Transverse colon (tissue), 4 donors: ENCODE data around the gene SPIN2A. TPM values are rescaled to one million over a fixed set of nuclear protein-coding genes. Genes with fewer than 3 reads are reported as not detected.
"Not testable (repeated sequence)": the region's sequence is repeated elsewhere in the genome, so short reads cannot be mapped to it uniquely, and the experiment has no call there.

Experiments
- DNase-seq: peaks from one replicate; pipeline ENCODE4 v3.0.0-alpha.2; 2019
- H3K27ac ChIP-seq, 4 donors: fragments of 200-600 bp; sonication (generic); 2 replicates each; pipeline ENCODE4 v1.5.1; 2016 to 2018; ENCODE audit warnings: inconsistent platforms in 4 of 4
- H3K27me3 ChIP-seq: fragments of 200-600 bp; sonication (generic); 2 replicates; pipeline ENCODE4 v1.5.1; 2017; ENCODE audit warnings: inconsistent platforms
- H3K36me3 ChIP-seq, 4 donors: fragments of 200-600 bp; sonication (generic); 2 replicates each; pipeline ENCODE4 v1.5.1; 2017 to 2019; ENCODE audit warnings: inconsistent platforms in 4 of 4
- H3K4me1 ChIP-seq, 4 donors: fragments of 200-600 bp; sonication (generic); 2 replicates each; pipeline ENCODE4 v1.5.1; 2017 to 2020; ENCODE audit warnings: inconsistent platforms in 4 of 4
- H3K4me3 ChIP-seq, 4 donors: fragments of 200-600 bp; sonication (generic); 1 replicate in 1 of 4; 2 replicates in 3 of 4; pipeline versions ENCODE4 v1.5.1 to v1.6.1; 2017 to 2019; ENCODE audit warnings: inconsistent platforms in 4 of 4
- H3K9me3 ChIP-seq, 2 donors: fragments of 200-600 bp; sonication (generic); 2 replicates each; pipeline ENCODE4 v1.5.1; 2017 to 2019; ENCODE audit warnings: inconsistent platforms in 2 of 2
- EP300 ChIP-seq: sonication (generic); formaldehyde crosslinking; IDR thresholded peaks from one replicate; pipeline ENCODE4 v1.6.1; 2017; ENCODE audit warnings: antibody characterized with exemption, low read depth
- POLR2A ChIP-seq: fragments of 450-650 bp; IDR thresholded peaks from one replicate; pipeline ENCODE4 v1.6.1; 2016; ENCODE audit warnings: antibody characterized with exemption, mild to moderate bottlenecking, moderate library complexity
- POLR2AphosphoS5 ChIP-seq, 3 donors: sonication (generic); formaldehyde crosslinking; IDR thresholded peaks; one replicate each; pipeline ENCODE4 v1.6.1; 2016; ENCODE audit warnings: antibody characterized with exemption in 3 of 3
- WGBS, 2 donors: methylation state at CpG; one replicate each; pipeline ENCODE4 v1.1.5; 2018; ENCODE audit warnings: low coverage in 1 of 2; 5-methylcytosine and 5-hydroxymethylcytosine counted together
- in situ Hi-C, 4 donors: fragments of 200-750 bp; cut with MboI; loops; one replicate each; pipeline versions ENCODE4 v1.15.0 to v1.15.1; 2017; ENCODE audit warnings: low sequenced_read_pairs in 3 of 4, low pct_ligation_motif_present in 1 of 4, low pct_unique_long_range_greater_than_20kb in 1 of 4
- intact Hi-C: fragments of 100-400 bp; cut with DNase I; formaldehyde crosslinking; loops from one replicate; pipeline ENCODE4 v1.15.1; 2023; ENCODE audit warnings: low total_unique reads
- total RNA-seq, 4 donors: library from RNA; depleted of rRNA; stranded (reverse); fragments of >200 nt; gene quantifications; one replicate each; pipeline ENCODE4 v1.1.0, GENCODE V29; 2016
- TF ChIP-seq, protein P1 (sequence below), 5 experiments: fragments of 200-600 bp in 3 of 5; fragments of 450-650 bp in 2 of 5; sonication (generic) in 3 of 5; IDR thresholded peaks; 1 replicate in 2 of 5; 2 replicates in 3 of 5; pipeline ENCODE4 v1.5.1; 2016 to 2017; ENCODE audit warnings: antibody characterized with exemption in 5 of 5, inconsistent platforms in 3 of 5, mild to moderate bottlenecking in 2 of 5, moderate library complexity in 1 of 5

The SPIN2A gene
- total RNA-seq, 4 donors from 2014 or later, result 0.64 to 15.7 (median 1.2) TPM; not detected in 1

DNA sequence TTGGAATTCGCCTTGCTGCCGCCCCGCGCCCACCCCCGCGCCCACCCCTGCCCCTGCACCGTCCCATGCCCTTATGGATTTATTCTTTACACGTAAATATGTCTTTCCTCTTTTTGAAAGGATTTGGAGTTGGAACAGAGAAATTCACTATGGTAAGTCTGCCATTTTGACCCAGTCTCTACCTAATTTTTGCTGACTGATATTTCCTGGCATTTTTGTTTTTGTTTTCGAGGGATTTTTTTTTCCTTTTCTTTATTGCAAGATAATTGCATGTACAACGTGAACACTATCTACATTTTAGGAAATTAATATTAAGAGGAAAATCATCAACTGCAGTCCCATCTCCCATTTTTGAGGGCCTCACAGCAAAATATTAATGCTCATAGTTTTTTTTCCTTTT, 15.4 kb downstream of the SPIN2A start:
- no peak for TF ChIP-seq EP300
- TF ChIP-seq, protein P1, sequence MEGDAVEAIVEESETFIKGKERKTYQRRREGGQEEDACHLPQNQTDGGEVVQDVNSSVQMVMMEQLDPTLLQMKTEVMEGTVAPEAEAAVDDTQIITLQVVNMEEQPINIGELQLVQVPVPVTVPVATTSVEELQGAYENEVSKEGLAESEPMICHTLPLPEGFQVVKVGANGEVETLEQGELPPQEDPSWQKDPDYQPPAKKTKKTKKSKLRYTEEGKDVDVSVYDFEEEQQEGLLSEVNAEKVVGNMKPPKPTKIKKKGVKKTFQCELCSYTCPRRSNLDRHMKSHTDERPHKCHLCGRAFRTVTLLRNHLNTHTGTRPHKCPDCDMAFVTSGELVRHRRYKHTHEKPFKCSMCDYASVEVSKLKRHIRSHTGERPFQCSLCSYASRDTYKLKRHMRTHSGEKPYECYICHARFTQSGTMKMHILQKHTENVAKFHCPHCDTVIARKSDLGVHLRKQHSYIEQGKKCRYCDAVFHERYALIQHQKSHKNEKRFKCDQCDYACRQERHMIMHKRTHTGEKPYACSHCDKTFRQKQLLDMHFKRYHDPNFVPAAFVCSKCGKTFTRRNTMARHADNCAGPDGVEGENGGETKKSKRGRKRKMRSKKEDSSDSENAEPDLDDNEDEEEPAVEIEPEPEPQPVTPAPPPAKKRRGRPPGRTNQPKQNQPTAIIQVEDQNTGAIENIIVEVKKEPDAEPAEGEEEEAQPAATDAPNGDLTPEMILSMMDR (IDR thresholded peaks at IDR 0.05), result no peak
- TF ChIP-seq POLR2AphosphoS5 (IDR thresholded peaks at IDR 0.05), result no peak
- TF ChIP-seq POLR2A, result no peak

DNA sequence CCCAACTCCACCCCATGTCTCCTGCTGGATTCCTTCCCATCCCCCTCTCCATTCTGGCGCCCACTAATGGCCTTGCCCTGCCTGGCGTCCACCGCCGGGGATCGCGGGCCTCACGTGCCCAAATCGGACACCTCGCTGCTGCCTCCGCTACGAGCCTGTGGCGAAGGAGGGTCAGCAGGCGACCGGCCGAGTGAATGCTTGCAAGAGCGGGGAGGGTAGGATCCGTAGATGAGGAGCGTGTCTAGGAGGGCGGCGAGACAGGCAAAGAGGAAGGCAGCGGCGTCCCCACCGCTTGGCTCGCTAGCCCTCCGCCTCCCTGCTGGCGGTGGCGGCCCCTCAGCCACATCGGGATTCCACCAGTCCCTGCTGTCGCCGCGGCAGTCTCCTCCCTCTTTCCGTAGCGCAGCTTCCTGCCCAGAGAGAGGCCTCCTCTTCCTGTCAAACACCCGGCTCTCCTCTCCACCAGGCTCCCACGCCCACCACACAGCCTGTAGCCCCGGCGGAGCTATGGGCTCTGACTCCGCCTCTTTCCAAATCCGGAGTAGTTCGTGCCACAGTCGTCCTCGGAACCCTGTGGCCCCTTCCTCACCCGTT, 15.9 kb downstream of the SPIN2A start, which contains the start of gene SPIN2B:
Gene SPIN2B, minus strand, starts transcription at position 387 of the 594 bp plus-strand sequence.
- 43% methylated on average over 41 of the region's 43 CpGs; no CpG with 5 or more reads in 1 of the 2 donors for WGBS, 2 donors
- Histone ChIP-seq H3K9me3 (no peaks in the 10 kb centered on the region), H3K27me3 (no peaks in the 10 kb centered on the region), H3K4me1 (peaks cover 0 to 5% (median 2%) of the 10 kb centered on the region in 4 donors), H3K27ac (peak within 1 kb of the TSS; percentile 74 to 88 (median 84)), H3K36me3 (no peaks in the 10 kb centered on the region), H3K4me3 (peak within 1 kb of the TSS; percentile 38 to 71 (median 52))
- peak; percentile 83 for DNase-seq
- TF ChIP-seq, protein P1 (IDR thresholded peaks at IDR 0.05), result peak in 2 of 5 experiments; percentile 4 to 33
- TF ChIP-seq POLR2AphosphoS5 (IDR thresholded peaks at IDR 0.05) (peak; percentile 58 to 75 (median 60)), EP300 (no peak), POLR2A (peak; percentile 79)
- intact Hi-C loops, result no loop called here
- in situ Hi-C loops, result no loop called here

More for the DNA sequence above, 15.4 kb downstream of the SPIN2A start:
- no peaks in the 10 kb centered on the region for H3K9me3 ChIP-seq
- peak overlapping the region; percentile 74 to 88 (median 84) for H3K27ac ChIP-seq
- peaks cover 0 to 5% (median 2%) of the 10 kb centered on the region in 4 donors for H3K4me1 ChIP-seq
- intact Hi-C loops, result no loop called here
- peak overlapping the region; percentile 38 to 71 (median 52) for H3K4me3 ChIP-seq
- DNase-seq, result no peak
- in situ Hi-C loops, result no loop called here
- no peaks in the 10 kb centered on the region for H3K27me3 ChIP-seq
- WGBS, 2 donors, result 0 to 31% methylated on average over 2 to 10 of the region's 10 CpGs
- no peaks in the 10 kb centered on the region for H3K36me3 ChIP-seq

DNA sequence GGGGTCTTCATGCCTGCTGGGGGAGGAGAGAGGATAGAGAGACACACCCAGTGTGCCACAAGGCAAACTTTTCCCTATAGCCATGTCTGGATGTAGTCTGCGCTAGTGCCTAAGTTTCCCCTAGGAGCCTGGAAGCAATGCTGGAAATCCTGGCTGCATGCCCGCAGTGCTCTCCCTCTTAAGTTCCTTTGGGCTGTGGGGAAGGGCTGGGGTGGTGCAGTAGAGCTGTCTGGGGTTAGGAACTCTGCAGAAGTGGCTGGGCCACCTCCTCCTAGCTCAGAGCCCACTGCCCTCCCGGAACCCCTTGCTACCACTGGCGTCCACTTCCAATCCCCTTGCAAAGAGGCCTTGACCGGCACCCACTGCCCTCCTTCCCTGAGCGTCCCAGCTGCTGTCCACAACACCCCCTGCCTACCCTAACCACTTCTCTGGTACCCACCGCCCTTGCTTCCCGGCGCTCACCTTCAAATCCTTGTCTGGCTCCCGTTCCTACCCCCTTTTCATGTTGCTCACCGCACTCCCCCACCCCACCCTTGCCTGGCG, 16.5 kb downstream of the SPIN2A start:
- H3K9me3 ChIP-seq, H3K27me3 ChIP-seq, in situ Hi-C loops, intact Hi-C loops, DNase-seq, H3K4me1 ChIP-seq, H3K36me3 ChIP-seq: not testable (repeated sequence)
- Histone ChIP-seq H3K4me3 (peak overlapping the region; percentile 38 to 71 (median 52)), H3K27ac (peak overlapping the region; percentile 74 to 88 (median 84))
- WGBS, 2 donors, result 48% methylated on average over 10 of the region's 12 CpGs; no CpG with 5 or more reads in 1 of the 2 donors

DNA sequence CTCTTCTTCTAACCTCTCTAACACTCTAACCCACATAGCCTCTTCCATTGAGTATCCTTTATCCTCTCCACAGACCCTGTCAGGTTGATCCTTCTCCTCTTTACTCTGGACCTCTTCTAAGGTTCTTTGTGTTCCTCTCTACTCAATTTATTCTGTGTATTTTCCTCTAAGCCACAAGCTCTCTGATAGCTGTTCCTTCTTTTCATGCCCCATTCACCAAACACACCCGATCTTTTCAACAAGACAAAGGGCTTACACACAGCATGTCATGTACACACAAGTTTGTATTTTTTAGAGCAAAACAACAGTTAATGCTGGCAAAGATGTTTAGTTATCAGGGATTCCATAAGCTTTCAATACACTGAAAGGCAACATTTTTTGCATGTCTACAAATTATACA, 17.8 kb downstream of the SPIN2A start:
- H3K27ac ChIP-seq, result no peak overlapping the region
- TF ChIP-seq EP300 (no peak), POLR2AphosphoS5 (IDR thresholded peaks at IDR 0.05) (no peak), POLR2A (no peak)
- TF ChIP-seq, protein P1 (IDR thresholded peaks at IDR 0.05), result no peak
- in situ Hi-C loops, result no loop called here
- 88 to 100% methylated on average over 1 of the region's 1 CpG for WGBS, 2 donors
- DNase-seq, result no peak
- intact Hi-C loops, result no loop called here
- no peaks in the 10 kb centered on the region for H3K36me3 ChIP-seq
- H3K27me3 ChIP-seq, result no peaks in the 10 kb centered on the region
- H3K9me3 ChIP-seq, result no peaks in the 10 kb centered on the region
- H3K4me3 ChIP-seq, result no peak overlapping the region
- peaks cover 0 to 5% (median 2%) of the 10 kb centered on the region in 4 donors for H3K4me1 ChIP-seq

DNA sequence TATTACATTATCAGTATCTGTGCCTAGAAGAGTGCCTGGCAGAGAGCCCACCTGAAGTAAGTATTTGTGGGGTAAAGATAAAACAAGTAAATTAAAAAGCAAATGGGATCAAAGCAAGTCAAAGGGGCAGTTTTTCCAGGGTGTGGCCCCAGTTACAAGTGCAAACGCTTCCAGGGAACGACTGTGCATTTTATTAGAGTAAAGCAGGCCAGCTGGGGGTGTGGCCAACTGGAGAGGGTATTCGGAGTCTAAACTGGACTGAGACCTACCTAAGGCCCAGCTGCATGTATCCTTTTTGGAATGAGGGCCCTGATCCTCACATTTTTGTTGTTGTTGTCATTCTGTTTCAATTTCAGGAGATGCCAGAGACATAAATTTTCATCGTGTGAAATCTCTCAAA, 19.6 kb downstream of the SPIN2A start:
- peak overlapping the region in 1 of 4 donors; percentile 40 for H3K27ac ChIP-seq
- H3K27me3 ChIP-seq, H3K9me3 ChIP-seq, H3K4me1 ChIP-seq, in situ Hi-C loops, intact Hi-C loops, H3K4me3 ChIP-seq, H3K36me3 ChIP-seq: not testable (repeated sequence)
- DNase-seq, result peak; percentile 24
- 29 to 60% methylated on average over 1 to 4 of the region's 4 CpGs for WGBS, 2 donors
